Activated CD4-positive, alpha-beta T cell treated with anti-CD3 and anti-CD28 coated beads, Interleukin-2, Interleukin-6, amounts not matched to agents 100 ng/mL and 50 ng/mL, durations not matched to agents 16 hours and 8 hours (primary cell): ENCODE measurements around the gene ZNF25.
"Not testable (repeated sequence)": the region's sequence is repeated elsewhere in the genome, so short reads cannot be mapped to it uniquely, and the experiment has no call there.

Experiments
- DNase-seq: peaks from one replicate; pipeline ENCODE4 v3.0.0-alpha.2; 2020

Gene ZNF25

GRCh38 chr10:37937864-37938263 is 38.6 kb downstream of the ZNF25 start:
- no peak for DNase-seq

- DNase-seq, result no peak
These were observed 41.7 kb downstream of the ZNF25 start for GRCh38 chr10:37934791-37935190.

GRCh38 chr10:37930423-37930822 is 46.0 kb downstream of the ZNF25 start:
- DNase-seq, result no peak

GRCh38 chr10:37908165-37908564 is 68.3 kb downstream of the ZNF25 start:
- DNase-seq, result not testable (repeated sequence)

DNA sequence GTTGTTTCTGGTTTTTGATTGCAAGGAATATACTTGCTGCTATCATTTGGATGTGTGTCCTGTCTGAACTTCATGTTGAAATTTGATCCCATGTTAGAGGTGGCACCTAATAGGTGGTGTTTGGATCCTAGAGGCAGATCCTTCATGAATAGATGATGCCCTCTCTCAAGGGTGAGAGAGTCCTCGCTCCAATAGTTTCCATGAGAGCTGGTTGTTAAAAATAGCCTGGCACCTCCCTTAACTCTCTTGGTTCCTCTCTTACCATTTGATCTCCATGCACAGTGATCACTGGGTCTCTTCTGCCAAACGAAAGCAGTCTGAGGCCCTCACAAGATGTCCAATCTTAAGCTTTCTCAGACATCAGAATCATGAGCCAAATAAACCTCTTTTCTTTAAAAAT is 70.1 kb downstream of the ZNF25 start:
- no peak for DNase-seq
